GM15510 (cell line): ENCODE results near the gene PNPLA5.

Experiments
- POLR2A ChIP-seq: IDR thresholded peaks from 3 replicates; pipeline ENCODE4 v1.6.1; 2011; ENCODE audit warnings: borderline replicate concordance; ENCODE audit not compliant: insufficient read length; ENCODE audit errors: extremely low read depth

PNPLA5 gene

DNA sequence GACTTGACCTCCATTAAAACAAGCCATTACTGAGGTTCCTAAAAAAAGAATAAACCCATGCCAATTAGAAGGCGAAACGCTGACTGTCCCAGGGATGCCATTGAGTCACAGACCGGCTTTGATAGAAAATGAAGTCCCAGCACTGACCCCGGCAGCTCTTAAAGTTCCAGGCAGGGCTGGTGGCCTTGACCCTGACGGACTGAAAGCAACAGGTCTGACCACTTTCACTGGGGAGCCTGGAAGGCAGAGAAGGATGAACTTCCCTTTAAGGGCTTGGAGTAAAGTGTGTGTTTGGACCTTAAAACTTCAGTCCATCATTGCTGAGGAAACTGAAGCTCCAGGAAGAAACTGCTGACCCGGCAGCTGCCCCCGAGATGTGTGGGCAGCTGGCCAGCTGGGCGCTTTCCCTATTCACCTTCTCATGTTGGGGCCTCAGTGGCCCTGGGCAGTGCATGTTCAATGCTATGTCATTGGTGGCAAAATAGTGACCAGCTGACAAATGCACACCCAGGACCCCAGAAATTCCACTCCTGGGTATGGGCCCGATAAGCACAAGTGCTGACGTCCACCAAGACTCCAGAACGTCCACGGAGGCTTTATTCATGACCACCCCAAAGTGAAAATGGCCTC, 60.8 kb downstream of the PNPLA5 start:
- TF ChIP-seq POLR2A = no peak

- no peak for TF ChIP-seq POLR2A
These were observed 61.6 kb downstream of the PNPLA5 start for GRCh38 chr22:43829904-43830851.
